GM23248 (cell line): ENCODE data around the gene PPP6R2. TPM values are rescaled to one million over a fixed set of nuclear protein-coding genes. Genes with fewer than 3 reads are reported as not detected.

Experiments
- DNase-seq: peaks from one replicate; pipeline ENCODE4 v3.0.0-alpha.2; 2015
- H2AFZ ChIP-seq: fragments of 200-600 bp; sonication (generic); 2 replicates; pipeline ENCODE4 v1.6.1; 2016; ENCODE audit warnings: antibody characterized with exemption
- H3F3A ChIP-seq: fragments of 200-600 bp; sonication (generic); 2 replicates; pipeline ENCODE4 v1.6.1; 2016; ENCODE audit warnings: mild to moderate bottlenecking, antibody characterized with exemption, mixed run types; ENCODE audit not compliant: insufficient read depth
- H3K27ac ChIP-seq: fragments of 200-600 bp; sonication (generic); 2 replicates; pipeline ENCODE4 v1.5.1; 2016; ENCODE audit warnings: mild to moderate bottlenecking
- H3K27me3 ChIP-seq: fragments of 200-600 bp; sonication (generic); replicated peaks from 2 replicates; pipeline ENCODE4 v1.6.1; 2016; ENCODE audit warnings: mild to moderate bottlenecking; ENCODE audit not compliant: insufficient read depth
- H3K36me3 ChIP-seq: fragments of 200-600 bp; sonication (generic); 2 replicates; pipeline ENCODE4 v1.6.1; 2016; ENCODE audit warnings: low read depth, mild to moderate bottlenecking
- H3K4me1 ChIP-seq: fragments of 200-600 bp; sonication (generic); 2 replicates; pipeline ENCODE4 v1.6.1; 2016; ENCODE audit warnings: mild to moderate bottlenecking; ENCODE audit not compliant: insufficient read depth
- H3K4me2 ChIP-seq: fragments of 200-600 bp; sonication (generic); one replicate; pipeline ENCODE4 v1.6.1; 2016; ENCODE audit warnings: mild to moderate bottlenecking; ENCODE audit not compliant: unreplicated experiment
- H3K4me3 ChIP-seq: fragments of 200-600 bp; sonication (generic); 2 replicates; pipeline ENCODE4 v1.5.1; 2016; ENCODE audit warnings: mild to moderate bottlenecking
- H3K79me2 ChIP-seq: fragments of 200-600 bp; sonication (generic); 2 replicates; pipeline ENCODE4 v1.6.1; 2016; ENCODE audit warnings: mild to moderate bottlenecking; ENCODE audit not compliant: insufficient read depth
- H3K9ac ChIP-seq: fragments of 200-600 bp; sonication (generic); 2 replicates; pipeline ENCODE4 v1.6.1; 2016; ENCODE audit warnings: mild to moderate bottlenecking
- H3K9me2 ChIP-seq: fragments of 200-600 bp; sonication (generic); 2 replicates; pipeline ENCODE4 v1.6.1; 2016; ENCODE audit warnings: mixed run types, mild to moderate bottlenecking, moderate library complexity; ENCODE audit not compliant: insufficient read depth
- H3K9me3 ChIP-seq: fragments of 200-600 bp; sonication (generic); one replicate; pipeline ENCODE4 v1.6.1; 2017; ENCODE audit warnings: low read depth
- H4K20me1 ChIP-seq: fragments of 200-600 bp; sonication (generic); 2 replicates; pipeline ENCODE4 v1.6.0; 2016; ENCODE audit not compliant: insufficient read depth
- EZH2 ChIP-seq: fragments of 200-600 bp; sonication (generic); IDR thresholded peaks from 2 replicates; pipeline ENCODE4 v1.6.1; 2018; ENCODE audit warnings: antibody characterized with exemption, mild to moderate bottlenecking; ENCODE audit not compliant: insufficient read depth, poor library complexity, severe bottlenecking
- EZH2phosphoT487 ChIP-seq: fragments of 200-600 bp; sonication (generic); IDR thresholded peaks from 2 replicates; pipeline ENCODE4 v1.6.1; 2018; ENCODE audit warnings: antibody characterized with exemption, moderate library complexity, mild to moderate bottlenecking, low read depth; ENCODE audit not compliant: insufficient read depth
- WGBS, 2 experiments: methylation state at CpG; one replicate each; pipeline ENCODE4 v1.1.6; 2015 to 2017; ENCODE audit warnings: low lambda C conversion rate in 2 of 2, low coverage in 1 of 2; ENCODE audit errors: missing lambda C conversion rate in 2 of 2; 5-methylcytosine and 5-hydroxymethylcytosine counted together
- in situ Hi-C: fragments of 300-500 bp; cut with MboI; formaldehyde crosslinking; loops from 2 replicates; pipeline ENCODE4 v1.15.0; 2020
- polyA plus RNA-seq: library from polyadenylated mRNA; unstranded; fragments of >200 nt; fragmentation: Nextera tagmentation; extraction: Ambion mirVana; gene quantifications from 2 replicates; pipeline ENCODE4 v1.2.1, GENCODE V29; 2016
- total RNA-seq: library from RNA; depleted of rRNA; stranded (reverse); fragments of >200 nt; shearing (Covaris generic); gene quantifications from 2 replicates; pipeline ENCODE4 v1.2.3, GENCODE V29; 2014

Gene PPP6R2
- total and polyA plus RNA-seq, 2 experiments from 2014 or later = 22.2 to 58.4 TPM

DNA sequence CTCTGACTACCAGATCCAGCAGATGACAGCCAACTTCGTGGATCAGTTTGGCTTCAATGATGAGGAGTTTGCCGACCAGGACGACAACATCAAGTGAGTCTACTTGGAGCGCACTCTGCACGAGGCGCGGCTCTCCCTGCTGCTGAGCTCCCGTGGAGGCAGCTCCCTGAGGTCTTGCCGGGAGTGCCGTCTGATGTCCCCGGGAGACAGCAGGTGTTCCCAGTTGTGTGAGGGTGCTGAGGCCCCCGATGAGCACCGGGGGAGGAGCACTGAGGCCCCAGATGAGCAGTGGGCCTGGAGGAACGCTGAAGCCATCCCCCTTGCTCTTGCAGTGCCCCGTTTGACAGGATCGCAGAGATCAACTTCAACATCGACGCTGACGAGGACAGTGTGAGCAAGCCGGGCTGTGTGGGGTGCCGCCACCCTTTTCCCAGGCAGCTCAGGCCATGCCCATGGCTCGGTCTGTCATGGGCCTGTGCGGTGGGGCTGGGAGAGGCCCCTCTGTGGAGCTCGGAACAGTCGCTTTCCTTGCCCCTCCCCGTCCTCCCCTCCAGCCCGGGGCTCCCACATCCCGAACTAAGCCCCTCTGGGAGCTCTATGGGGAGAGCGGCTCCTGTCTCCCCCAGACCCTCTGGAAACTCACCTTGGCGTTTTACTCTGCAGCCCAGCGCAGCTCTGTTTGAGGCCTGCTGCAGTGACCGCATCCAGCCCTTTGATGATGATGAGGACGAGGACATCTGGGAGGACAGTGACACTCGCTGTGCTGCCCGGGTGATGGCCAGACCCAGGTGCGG lies 94.6 kb downstream of the PPP6R2 start:
- Histone ChIP-seq H2AFZ (no peak overlapping the region), H3K79me2 (no peaks in the 10 kb centered on the region), H3K27me3 (no peaks in the 10 kb centered on the region), H3K27ac (no peak overlapping the region), H3K9me3 (no peaks in the 10 kb centered on the region), H3K4me1 (no peaks in the 10 kb centered on the region), H3F3A (no peaks in the 10 kb centered on the region), H3K36me3 (no peaks in the 10 kb centered on the region), H3K9ac (no peak overlapping the region), H3K4me2 (no peak overlapping the region), H4K20me1 (no peaks in the 10 kb centered on the region), H3K9me2 (no peaks in the 10 kb centered on the region), H3K4me3 (no peak overlapping the region)
- no peak for DNase-seq
- WGBS, 2 experiments = 89% methylated on average over 31 to 35 of the region's 36 CpGs
- TF ChIP-seq EZH2 = no peak
- no peak for TF ChIP-seq EZH2phosphoT487
- in situ Hi-C loops = no loop called here

GRCh38 chr22:50438305-50439275 lies 95.5 kb downstream of the PPP6R2 start:
- no peaks in the 10 kb centered on the region for H3F3A ChIP-seq
- H4K20me1 ChIP-seq = no peaks in the 10 kb centered on the region
- H3K36me3 ChIP-seq = no peaks in the 10 kb centered on the region
- H3K4me1 ChIP-seq = no peaks in the 10 kb centered on the region
- H3K9me3 ChIP-seq = no peaks in the 10 kb centered on the region
- H3K27me3 ChIP-seq = no peaks in the 10 kb centered on the region
- H3K9me2 ChIP-seq = no peaks in the 10 kb centered on the region
- TF ChIP-seq EZH2phosphoT487 (no peak), EZH2 (no peak)
- no peak overlapping the region for H2AFZ ChIP-seq
- no peak overlapping the region for H3K9ac ChIP-seq
- H3K4me3 ChIP-seq = no peak overlapping the region
- no peak overlapping the region for H3K4me2 ChIP-seq
- 84 to 89% methylated on average over 29 to 34 of the region's 34 CpGs for WGBS, 2 experiments
- in situ Hi-C loops = no loop called here
- no peaks in the 10 kb centered on the region for H3K79me2 ChIP-seq
- no peak overlapping the region for H3K27ac ChIP-seq
- no peak for DNase-seq

GRCh38 chr22:50439314-50439870 lies 96.3 kb downstream of the PPP6R2 start:
- H3K27me3 ChIP-seq = no peaks in the 10 kb centered on the region
- H3K79me2 ChIP-seq = no peaks in the 10 kb centered on the region
- H3K4me3 ChIP-seq = no peak overlapping the region
- WGBS, 2 experiments = 84 to 85% methylated on average over 14 to 15 of the region's 17 CpGs
- no peaks in the 10 kb centered on the region for H3K9me2 ChIP-seq
- H3K4me1 ChIP-seq = no peaks in the 10 kb centered on the region
- no peaks in the 10 kb centered on the region for H3K36me3 ChIP-seq
- no peak overlapping the region for H3K9ac ChIP-seq
- TF ChIP-seq EZH2phosphoT487 (no peak), EZH2 (no peak)
- no peak overlapping the region for H2AFZ ChIP-seq
- in situ Hi-C loops = no loop called here
- no peak overlapping the region for H3K27ac ChIP-seq
- no peak for DNase-seq
- no peak overlapping the region for H3K4me2 ChIP-seq
- H3K9me3 ChIP-seq = no peaks in the 10 kb centered on the region
- H4K20me1 ChIP-seq = no peaks in the 10 kb centered on the region
- H3F3A ChIP-seq = no peaks in the 10 kb centered on the region

DNA sequence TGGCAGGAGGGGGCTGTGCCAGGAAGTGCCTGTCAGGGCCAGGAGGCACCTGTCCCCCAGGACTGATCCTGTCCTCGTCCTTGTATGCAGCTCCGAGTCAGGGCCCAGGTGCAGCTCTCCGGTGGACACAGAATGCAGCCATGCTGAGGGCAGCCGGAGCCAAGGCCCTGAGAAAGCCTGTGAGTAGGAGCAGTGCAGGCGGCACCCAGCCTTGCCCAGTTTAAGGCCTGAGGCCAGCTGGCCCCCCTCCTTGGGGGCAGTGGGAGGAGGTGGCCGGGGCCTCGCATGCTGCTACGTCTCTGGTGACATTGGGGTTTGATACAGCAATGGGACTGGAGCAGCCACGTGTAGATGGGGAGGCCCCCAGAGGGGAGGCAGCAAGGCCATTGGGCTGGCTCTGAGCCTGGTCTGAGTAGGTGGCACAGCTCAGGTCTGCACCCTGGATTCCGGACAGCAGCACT lies 96.8 kb downstream of the PPP6R2 start:
- H3K4me2 ChIP-seq = no peak overlapping the region
- H3K79me2 ChIP-seq = no peaks in the 10 kb centered on the region
- H3K4me1 ChIP-seq = no peaks in the 10 kb centered on the region
- WGBS, 2 experiments = 83 to 84% methylated on average over 10 of the region's 10 CpGs
- no peaks in the 10 kb centered on the region for H3F3A ChIP-seq
- no peak overlapping the region for H3K4me3 ChIP-seq
- H3K36me3 ChIP-seq = no peaks in the 10 kb centered on the region
- DNase-seq = no peak
- no peak overlapping the region for H2AFZ ChIP-seq
- H3K27me3 ChIP-seq = no peaks in the 10 kb centered on the region
- H4K20me1 ChIP-seq = no peaks in the 10 kb centered on the region
- no peak overlapping the region for H3K27ac ChIP-seq
- no peaks in the 10 kb centered on the region for H3K9me2 ChIP-seq
- no peaks in the 10 kb centered on the region for H3K9me3 ChIP-seq
- TF ChIP-seq EZH2 (no peak), EZH2phosphoT487 (no peak)
- H3K9ac ChIP-seq = no peak overlapping the region
- in situ Hi-C loops = no loop called here
